ENCODE results near the gene DOK4.
A peak's percentile ranks its signal among the peaks of the same experiment; 100 is the strongest.
"Not testable (repeated sequence)": the region's sequence is repeated elsewhere in the genome, so short reads cannot be mapped to it uniquely, and the experiment has no call there.

Gene DOK4

DNA sequence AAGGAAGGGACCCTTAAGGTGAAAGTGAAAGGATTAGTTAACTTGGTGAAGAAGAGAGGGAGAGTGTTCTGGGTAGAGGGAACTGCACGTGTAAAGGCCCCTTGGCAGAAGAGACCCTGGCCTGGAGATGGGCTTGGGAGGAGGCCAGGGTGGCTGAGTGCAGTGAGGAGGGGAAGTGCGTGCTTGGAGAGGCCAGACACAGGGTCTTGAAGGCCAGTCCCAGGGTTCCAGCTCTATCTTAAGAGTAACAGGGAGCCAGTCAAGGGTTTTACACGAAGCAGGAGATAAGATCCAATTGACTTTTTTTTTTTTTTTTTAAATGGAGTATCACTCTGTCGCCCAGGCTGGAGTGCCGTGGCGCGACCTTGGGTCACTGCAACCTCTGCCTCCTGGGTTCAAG, 15.2 kb upstream of the DOK4 start:
- DNase-seq (ENCODE audit: low read depth): no peak

GRCh38 chr16:57500578-57501111, 14.4 kb upstream of the DOK4 start:
- no peak for DNase-seq (ENCODE audit: low read depth)

DNA sequence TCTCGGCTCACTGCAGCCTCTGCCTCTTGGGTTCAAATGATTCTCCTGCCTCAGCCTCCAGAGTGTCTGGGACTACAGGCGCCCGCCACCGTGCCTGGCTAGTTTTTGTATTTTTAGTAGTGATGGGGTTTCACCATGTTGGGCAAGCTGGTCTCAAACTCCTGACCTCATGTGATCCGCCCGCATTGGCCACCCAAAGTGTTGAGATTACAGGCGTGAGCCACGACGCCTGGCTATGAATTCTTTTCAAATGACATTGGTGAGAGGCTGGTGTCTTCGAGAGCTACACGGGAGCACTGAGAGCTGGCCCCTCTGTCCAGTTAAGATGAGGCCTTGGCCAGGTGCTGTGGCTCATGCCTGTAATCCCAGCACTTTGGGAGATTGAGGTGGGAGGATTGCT, 13.6 kb upstream of the DOK4 start:
- not testable (repeated sequence) for DNase-seq (ENCODE audit: low read depth)

GRCh38 chr16:57498031-57498430, 11.7 kb upstream of the DOK4 start:
- no peak for DNase-seq (ENCODE audit: low read depth)

DNA sequence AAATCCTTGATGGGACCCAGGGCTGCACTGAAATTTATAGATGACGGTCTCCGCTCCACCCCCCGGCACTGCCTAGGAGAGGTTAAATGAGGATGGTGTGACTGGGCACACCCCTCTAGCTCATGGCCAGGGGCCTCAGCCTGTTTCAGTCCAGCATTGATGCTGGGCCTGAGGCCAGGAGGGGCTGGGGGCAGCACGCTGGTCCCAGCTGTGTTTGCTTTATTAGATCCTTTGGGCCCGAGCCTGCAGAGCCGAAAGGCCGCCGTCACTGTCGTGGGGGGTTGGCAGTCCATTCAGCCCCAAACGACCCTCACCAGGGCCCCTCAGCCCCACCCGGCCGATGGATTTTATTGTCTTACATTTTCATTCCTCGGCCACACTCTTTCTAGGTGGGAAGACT, 10.8 kb upstream of the DOK4 start:
- DNase-seq (ENCODE audit: low read depth): no peak

DNA sequence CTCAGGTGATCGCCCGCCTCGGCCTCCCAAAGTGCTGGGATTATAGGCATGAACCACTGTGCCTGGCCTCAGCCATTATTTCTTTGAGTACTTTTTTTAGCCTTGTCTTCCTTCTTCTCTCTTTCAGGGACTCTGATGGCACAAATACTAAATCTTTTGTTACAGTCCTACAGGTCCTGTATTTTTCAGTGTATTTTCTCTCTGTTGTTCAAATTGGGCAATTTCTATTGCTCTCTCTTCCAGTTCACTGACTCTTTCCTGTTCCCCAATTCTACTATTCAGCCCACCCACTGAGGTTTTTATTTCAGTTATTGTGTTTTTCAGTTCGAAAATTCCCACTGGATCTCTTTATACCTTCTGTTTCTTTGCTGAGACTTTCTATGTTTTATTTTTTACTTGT, 7.5 kb upstream of the DOK4 start:
- no peak for DNase-seq (ENCODE audit: low read depth)

DNA sequence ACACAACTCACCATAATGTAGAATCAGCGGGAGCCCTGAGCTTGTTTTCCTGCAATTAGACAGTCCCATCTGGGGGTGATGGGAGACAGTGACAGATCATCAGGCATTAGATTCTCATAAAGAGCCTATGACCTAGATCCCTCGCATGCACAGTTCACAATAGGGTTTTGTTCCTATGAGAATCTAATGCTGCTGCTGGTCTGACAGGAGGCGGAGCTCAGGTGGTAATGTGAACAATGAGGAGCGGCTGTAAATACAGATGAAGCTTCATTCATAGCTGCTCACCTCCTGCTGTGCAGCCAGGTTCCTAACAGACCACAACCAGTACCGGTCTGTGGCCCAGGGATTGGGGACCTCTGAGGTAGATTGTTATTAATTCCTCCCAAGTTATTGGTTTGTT, 2.9 kb upstream of the DOK4 start:
- no peak for DNase-seq (ENCODE audit: low read depth)

DNA sequence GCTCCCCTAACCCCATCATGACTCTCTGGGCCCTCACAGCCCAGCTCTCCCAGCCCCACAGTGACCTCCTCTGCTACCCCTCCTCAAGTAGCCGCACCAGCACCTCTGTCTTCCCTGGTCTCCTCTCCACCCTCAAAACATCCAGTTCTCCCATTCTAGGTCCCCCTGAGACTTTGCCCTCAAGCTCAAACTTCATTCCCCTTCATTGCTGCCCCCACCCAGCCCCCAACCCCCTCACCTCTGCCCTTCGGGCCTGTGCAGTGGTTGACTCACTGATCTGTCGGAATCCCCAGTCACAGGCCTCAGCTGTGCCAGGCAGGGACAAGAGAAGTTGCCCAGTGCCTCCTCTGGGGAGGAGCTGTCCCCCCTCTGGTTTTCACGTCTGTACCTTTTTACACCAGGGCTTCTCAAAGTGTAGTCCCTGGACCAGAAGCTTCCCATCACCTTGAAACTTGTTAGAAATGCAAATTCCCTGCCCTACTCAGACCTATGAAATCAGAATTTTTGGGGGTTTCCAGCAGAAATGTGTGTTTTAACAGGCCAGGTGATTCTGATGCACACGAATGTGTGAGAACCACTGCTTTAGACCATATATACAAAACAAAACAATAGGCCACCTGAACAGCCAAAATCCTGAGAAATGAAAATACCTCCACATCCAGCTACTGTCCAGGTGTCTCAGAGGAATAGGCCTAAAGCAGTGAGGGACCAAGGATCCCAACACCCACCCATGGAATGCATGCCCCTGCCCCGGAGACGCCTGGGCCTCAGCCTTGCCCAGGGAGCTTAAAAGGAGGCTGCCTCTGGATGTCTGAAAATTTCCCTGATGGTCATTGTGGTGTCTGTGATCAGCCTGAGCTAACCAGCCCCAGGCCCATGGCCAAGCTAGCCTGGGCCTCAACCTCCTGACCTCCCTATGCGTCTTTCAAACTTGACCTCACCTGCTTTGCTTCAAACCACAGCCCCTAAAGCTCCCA, 853 bp upstream of the DOK4 start:
- DNase-seq (ENCODE audit: low read depth): no peak

GRCh38 chr16:57485091-57485915, 990 bp downstream of the DOK4 start:
- DNase-seq (ENCODE audit: low read depth): no peak

- no peak for DNase-seq (ENCODE audit: low read depth)
Measured at GRCh38 chr16:57484515-57485005, 1.7 kb downstream of the DOK4 start.

GRCh38 chr16:57483725-57484514, 2.4 kb downstream of the DOK4 start:
- no peak for DNase-seq (ENCODE audit: low read depth)

DNA sequence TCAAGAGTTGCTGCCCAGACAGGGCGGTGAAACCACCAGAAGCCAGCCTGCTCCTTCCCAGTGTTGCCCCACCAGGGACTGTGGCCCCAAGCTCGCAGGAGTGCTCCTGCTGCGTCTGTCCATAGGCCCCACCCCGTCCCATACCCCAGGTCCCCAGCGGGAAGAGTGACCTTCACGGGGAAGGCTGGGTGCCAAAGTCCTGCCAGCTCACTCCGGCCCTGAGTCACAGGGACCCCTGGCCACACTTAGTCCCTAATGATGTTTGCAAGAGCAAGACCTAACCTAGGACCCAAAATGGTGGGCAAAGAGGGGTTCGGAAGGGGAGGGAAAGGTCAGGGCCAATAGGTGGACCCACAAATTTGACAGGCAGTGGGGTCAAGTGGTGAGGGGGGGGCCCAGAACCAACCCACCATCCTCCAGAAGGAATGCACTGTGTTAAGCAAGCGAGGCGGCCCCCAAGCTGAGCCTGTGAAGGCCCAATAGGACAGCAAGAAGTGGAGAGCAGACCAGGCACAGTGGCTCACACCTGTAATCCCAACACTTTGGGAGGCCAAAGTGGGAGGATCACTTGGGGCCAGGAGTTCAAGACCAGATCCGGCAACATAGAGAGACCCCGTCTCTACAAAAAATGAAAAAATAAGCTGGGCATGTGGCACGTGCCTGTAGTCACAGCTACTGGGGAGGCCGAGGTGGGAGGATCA, 3.3 kb downstream of the DOK4 start:
- no peak for DNase-seq (ENCODE audit: low read depth)

DNA sequence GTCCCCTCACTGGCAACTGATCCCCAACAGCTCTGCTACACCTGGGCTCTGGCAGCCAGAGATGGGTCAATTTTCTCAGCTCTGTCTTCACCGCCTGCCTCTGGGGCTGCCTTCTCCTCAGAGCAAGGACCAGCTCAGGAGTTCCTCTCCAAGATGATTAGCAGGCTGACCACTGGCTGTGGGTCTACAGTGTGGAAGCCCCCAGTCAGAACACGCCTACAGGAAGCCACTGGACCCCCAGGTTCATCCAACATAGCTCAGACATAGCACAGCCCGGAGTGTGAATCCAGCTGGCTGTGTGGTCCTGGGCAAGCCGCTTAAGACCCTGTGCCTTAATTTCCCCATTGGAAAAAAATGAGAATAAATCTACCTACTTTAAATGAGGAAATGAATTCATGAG, 4.9 kb downstream of the DOK4 start:
- DNase-seq (ENCODE audit: low read depth): no peak

DNA sequence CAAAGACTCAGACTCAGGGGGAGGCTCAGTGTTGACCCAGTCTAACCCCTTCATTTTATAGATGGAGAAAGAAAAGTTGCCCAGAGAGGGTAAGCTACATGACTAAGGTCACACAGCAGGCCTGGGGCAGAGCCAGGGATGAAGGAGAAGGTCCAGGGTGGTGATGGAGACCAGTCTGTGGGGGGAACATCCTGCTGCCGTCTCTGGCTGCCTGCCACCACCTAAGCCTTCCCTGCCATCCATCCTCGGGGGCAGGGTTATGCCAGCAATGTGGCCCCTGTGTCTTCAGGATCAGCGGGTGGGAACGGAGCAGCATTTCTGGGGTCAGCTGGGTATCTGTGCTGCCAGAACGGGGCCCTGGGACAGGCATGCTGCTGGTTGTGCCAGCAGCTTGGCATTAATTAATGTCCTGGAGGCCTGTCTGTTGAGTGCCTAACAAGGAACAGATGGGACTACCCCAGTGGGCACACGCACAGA, 5.5 kb downstream of the DOK4 start:
- no peak for DNase-seq (ENCODE audit: low read depth)

DNA sequence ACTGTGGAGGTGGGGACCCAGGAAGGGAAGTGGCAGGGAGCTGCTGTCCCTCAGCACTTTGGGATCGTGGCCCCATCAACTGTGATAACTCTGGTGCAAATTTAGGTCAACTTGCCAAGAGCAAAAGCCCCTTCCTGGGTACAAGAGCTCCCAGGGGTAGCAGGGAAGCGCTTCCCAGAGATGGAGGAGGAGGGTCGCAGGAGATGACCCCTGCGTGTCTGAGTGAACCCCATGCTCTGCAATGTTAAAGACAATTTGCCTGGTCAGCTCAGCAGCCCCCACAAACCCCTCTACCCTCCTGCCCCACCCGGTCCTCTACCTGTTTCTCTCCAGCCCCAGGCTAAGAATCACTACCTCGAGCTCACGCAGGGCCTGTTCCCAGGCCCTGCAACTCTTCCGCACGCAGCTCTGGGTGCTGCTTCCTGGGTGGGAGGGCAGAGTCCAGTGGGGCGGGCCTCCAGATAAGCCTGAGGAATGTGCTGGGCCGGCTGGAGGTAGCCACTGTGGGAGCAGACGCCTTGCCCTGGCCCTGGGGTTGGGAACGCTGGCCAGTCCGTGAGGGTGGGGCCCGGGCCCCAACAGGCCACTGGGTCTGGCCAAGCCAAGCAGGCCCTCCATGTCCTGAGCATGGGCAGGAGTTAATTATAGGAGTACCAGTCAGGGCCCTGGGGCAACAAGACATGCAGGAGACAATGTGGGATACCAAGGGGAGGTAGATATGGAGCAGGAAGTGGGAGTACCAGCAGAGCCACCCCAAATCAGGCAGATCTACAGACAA, 6.1 kb downstream of the DOK4 start:
- peak; percentile 89 for DNase-seq (ENCODE audit: low read depth)

DNA sequence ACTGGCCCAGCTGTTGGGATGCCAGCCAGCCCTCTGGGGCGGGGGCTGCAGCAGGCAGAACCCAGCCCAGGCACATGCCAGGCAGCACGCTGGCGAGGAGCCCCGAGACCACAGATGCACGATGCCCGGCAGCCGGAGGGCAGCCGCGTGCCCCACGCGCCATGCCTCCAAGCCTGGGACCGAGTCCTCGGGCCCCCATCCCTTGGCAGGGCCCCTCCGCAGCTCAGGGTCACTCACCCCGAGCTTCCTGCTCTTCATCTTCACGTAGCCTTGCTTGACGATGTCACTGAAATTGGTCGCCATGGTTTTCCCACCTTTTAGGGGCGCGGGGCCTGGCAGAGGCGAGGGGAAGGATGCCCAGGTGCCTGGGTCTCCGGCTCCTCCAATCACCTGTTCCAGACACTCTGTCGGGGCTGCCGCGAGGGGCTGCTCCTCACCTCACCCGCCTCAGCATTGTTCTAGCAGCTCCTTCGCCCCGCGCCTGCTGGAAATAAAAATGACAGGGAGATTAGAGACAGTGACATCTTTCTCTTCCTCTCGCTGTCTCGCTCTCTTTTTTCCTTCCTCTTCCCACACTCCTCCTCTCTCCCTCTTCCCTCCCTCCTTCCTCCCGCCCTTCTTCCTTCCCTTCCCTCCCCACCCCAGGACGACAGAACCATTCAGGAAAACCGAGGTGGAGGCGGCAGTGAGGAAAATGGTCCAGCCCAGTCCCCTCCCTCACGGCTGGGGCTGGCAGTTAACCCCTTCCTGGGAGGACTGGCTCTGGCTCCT, 6.9 kb downstream of the DOK4 start:
- DNase-seq (ENCODE audit: low read depth): peak; percentile 85

DNA sequence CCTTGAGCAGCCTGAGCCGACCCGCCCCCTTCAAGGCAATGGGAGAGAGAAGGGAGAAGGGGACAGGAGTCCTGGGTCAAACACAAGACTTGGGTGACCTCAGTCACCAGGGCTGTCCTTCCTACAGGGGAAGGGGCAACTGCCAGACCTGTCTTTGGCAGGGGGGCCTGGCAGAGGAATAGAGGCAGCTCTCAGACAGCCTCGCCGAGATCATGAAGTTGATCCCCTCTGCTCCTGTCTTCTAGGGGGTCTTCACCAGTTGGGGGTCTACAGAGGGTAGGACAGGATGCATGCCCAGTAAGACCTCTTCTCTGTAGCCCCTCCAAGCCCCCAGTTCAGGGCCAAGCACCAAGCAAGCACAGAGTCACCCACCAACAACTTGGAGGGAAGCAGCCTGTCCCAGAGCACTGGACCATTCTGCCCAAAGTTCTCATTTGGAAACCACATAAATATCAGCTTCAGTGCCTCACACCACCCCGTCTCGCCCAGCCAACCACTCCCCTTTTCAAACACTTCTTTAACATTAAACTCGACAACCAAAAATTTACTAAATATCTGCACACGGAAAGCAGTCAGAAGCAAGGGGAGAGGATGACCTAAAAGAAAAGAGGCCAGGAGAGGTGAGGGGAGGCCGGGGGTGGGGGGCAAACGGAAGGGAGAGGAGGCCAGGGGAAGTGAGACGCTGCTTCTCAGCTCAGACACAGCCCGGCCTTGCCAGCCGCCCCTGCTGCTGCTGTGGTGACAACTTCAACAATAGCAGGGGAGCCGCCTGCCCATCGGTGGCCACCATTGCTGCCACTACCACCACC, 7.7 kb downstream of the DOK4 start:
- no peak for DNase-seq (ENCODE audit: low read depth)

GRCh38 chr16:57477531-57478202, 8.6 kb downstream of the DOK4 start:
- no peak for DNase-seq (ENCODE audit: low read depth)
